MCF 10A (cell line): ENCODE measurements around the gene CRYAB. TPM values are rescaled to one million over a fixed set of nuclear protein-coding genes. Genes with fewer than 3 reads are reported as not detected.

ENCODE experiments used
- BruUV-seq: library from RNA; stranded (reverse); fragments of 400-500 nt; replicated peaks from 2 replicates; lab custom pipeline; 2021; lab: Mats Ljungman, UMichigan
- CTCF ChIA-PET: fragments of 300-600 bp; sonication (Branson Sonifier 250); formaldehyde crosslinking; extraction: SDS; loops from one replicate; lab custom pipeline; 2021; ENCODE audit warnings: antibody characterized with exemption, inconsistent platforms; lab: Yijun Ruan, JAX
- POLR2A ChIA-PET: fragments of 300-600, 350-650 bp; sonication (Branson Sonifier 250); formaldehyde crosslinking; extraction: SDS; loops from one replicate; lab custom pipeline; 2020; ENCODE audit warnings: antibody characterized with exemption, inconsistent platforms; lab: Yijun Ruan, JAX
- DNase-seq: peaks from one replicate; pipeline ENCODE4 v3.0.0-alpha.2; 2018; ENCODE audit not compliant: unreplicated experiment
- H3K27ac Mint-ChIP-seq: one replicate; pipeline ENCODE4 v1.8.0; 2022; ENCODE audit warnings: mild to moderate bottlenecking, low read depth, mixed read lengths; ENCODE audit not compliant: unreplicated experiment
- H3K27me3 Mint-ChIP-seq: one replicate; pipeline ENCODE4 v1.8.0; 2022; ENCODE audit warnings: mixed read lengths; ENCODE audit not compliant: insufficient read depth, unreplicated experiment
- H3K36me3 Mint-ChIP-seq: one replicate; pipeline ENCODE4 v1.8.0; 2022; ENCODE audit warnings: mild to moderate bottlenecking, moderate library complexity, mixed read lengths; ENCODE audit not compliant: insufficient read depth, unreplicated experiment
- H3K4me1 Mint-ChIP-seq: one replicate; pipeline ENCODE4 v1.8.0; 2022; ENCODE audit warnings: mixed read lengths; ENCODE audit not compliant: insufficient read depth, unreplicated experiment
- H3K4me3 Mint-ChIP-seq: one replicate; pipeline ENCODE4 v1.8.0; 2022; ENCODE audit warnings: mild to moderate bottlenecking, moderate library complexity, mixed read lengths; ENCODE audit not compliant: unreplicated experiment
- H3K9me3 Mint-ChIP-seq: one replicate; pipeline ENCODE4 v1.8.0; 2022; ENCODE audit warnings: mixed read lengths; ENCODE audit not compliant: unreplicated experiment
- CTCF ChIP-seq: fragments of 200-600 bp; IDR thresholded peaks from one replicate; pipeline ENCODE4 v1.8.0; 2022; ENCODE audit warnings: antibody characterized with exemption, mild to moderate bottlenecking; ENCODE audit not compliant: unreplicated experiment
- intact Hi-C: fragments of 100-400 bp; cut with micrococcal nuclease; formaldehyde crosslinking; loops from 2 replicates; pipeline ENCODE4 v1.14.1; 2022
- total RNA-seq: library from RNA; stranded (reverse); gene quantifications from 2 replicates; pipeline ENCODE4 v1.2.3, GENCODE V29; 2022

CRYAB gene
- total RNA-seq, 1 experiment from 2014 or later, result 2.5 TPM

GRCh38 chr11:111870522-111870885 lies 41.1 kb downstream of the CRYAB start:
- no peak for TF ChIP-seq CTCF
- Mint-ChIP-seq H3K4me1 (peaks cover 12% of the 10 kb centered on the region), H3K27me3 (no peaks in the 10 kb centered on the region), H3K27ac (peak overlapping the region; percentile 57), H3K4me3 (peak overlapping the region; percentile 96), H3K9me3 (no peaks in the 10 kb centered on the region), H3K36me3 (peaks cover 37% of the 10 kb centered on the region)
- no peak for DNase-seq
- POLR2A ChIA-PET, result interaction anchor here (0.7 to 3.5 kb wide), 27 partner anchors 9 to 567 kb away, joined by 3 to 29 read pairs (median 6); partner anchors contain the start of genes CFAP68, DLAT, NKAPD1 and PIH1D2
- BruUV-seq, result TSS peak; percentile 16
- CTCF ChIA-PET, result interaction anchor here (0.6 to 5.5 kb wide), 14 partner anchors 10 to 667 kb away, joined by 3 to 35 read pairs (median 4); no protein-coding TSS in a partner anchor
- intact Hi-C loops, result loop anchor here (10.0 kb wide), 1 partner anchor 294 kb away; the partner anchor contains the start of genes IL18 and TEX12

GRCh38 chr11:111870113-111870512 lies 41.5 kb downstream of the CRYAB start:
- TF ChIP-seq CTCF, result no peak
- Mint-ChIP-seq H3K36me3 (peaks cover 41% of the 10 kb centered on the region), H3K27ac (peak overlapping the region; percentile 57), H3K4me3 (peak overlapping the region; percentile 96), H3K9me3 (no peaks in the 10 kb centered on the region), H3K4me1 (peaks cover 12% of the 10 kb centered on the region), H3K27me3 (no peaks in the 10 kb centered on the region)
- no TSS peak for BruUV-seq
- POLR2A ChIA-PET, result interaction anchor here (0.7 to 3.5 kb wide), 22 partner anchors 10 to 268 kb away, joined by 3 to 29 read pairs (median 6); partner anchors contain the start of genes CFAP68, DLAT, PPP2R1B and SIK2
- intact Hi-C loops, result loop anchor here (10.0 kb wide), 1 partner anchor 295 kb away; the partner anchor contains the start of genes IL18 and TEX12
- CTCF ChIA-PET, result interaction anchor here (0.6 to 5.5 kb wide), 14 partner anchors 10 to 667 kb away, joined by 3 to 35 read pairs (median 4); no protein-coding TSS in a partner anchor
- DNase-seq, result no peak

GRCh38 chr11:111860257-111860656 lies 51.3 kb downstream of the CRYAB start:
- no peak for DNase-seq
- Mint-ChIP-seq H3K9me3 (no peaks in the 10 kb centered on the region), H3K4me1 (no peaks in the 10 kb centered on the region), H3K4me3 (no peak overlapping the region), H3K36me3 (peaks cover 57% of the 10 kb centered on the region), H3K27ac (no peak overlapping the region), H3K27me3 (no peaks in the 10 kb centered on the region)
- TF ChIP-seq CTCF, result no peak
- POLR2A ChIA-PET, result interaction anchor here (6.1 kb wide), 1 partner anchor 10 kb away, joined by 29 read pairs; the partner anchor contains the start of gene ALG9
- CTCF ChIA-PET, result interaction anchor here (0.7 to 1.0 kb wide), 2 partner anchors 19 to 410 kb away, joined by 3 to 5 read pairs; no protein-coding TSS in a partner anchor
- intact Hi-C loops, result no loop called here
- no TSS peak for BruUV-seq

Other genes starting within 250 kb of the CRYAB start
- 27.3 and 35.7 TPM in 2 replicates for gene PPP2R1B, start 145.4 kb downstream of the CRYAB start, total RNA-seq
- gene ALG9, start 40.2 kb downstream of the CRYAB start, total RNA-seq, result 28.8 and 31.2 TPM in 2 replicates
- 0.79 and 1.0 TPM in 2 replicates for gene FDXACB1, start 32.6 kb downstream of the CRYAB start, total RNA-seq
- gene CFAP68, start 32.2 kb downstream of the CRYAB start, total RNA-seq, result 33.6 and 38.3 TPM in 2 replicates
- gene HSPB2, start 964 bp upstream of the CRYAB start, total RNA-seq, result 0.23 TPM in 1 of 2 replicates, not detected in the other
- gene C11orf52, start 7.1 kb upstream of the CRYAB start, total RNA-seq, result 1.3 and 2.0 TPM in 2 replicates
- gene DIXDC1, start 25.6 kb upstream of the CRYAB start, total RNA-seq, result 21.0 and 47.3 TPM in 2 replicates
- gene DLAT, start 113.6 kb upstream of the CRYAB start, total RNA-seq, result 43.3 and 46.7 TPM in 2 replicates
- gene PIH1D2, start 162.2 kb upstream of the CRYAB start, total RNA-seq, result 2.0 and 2.1 TPM in 2 replicates
- gene NKAPD1, start 162.5 kb upstream of the CRYAB start, total RNA-seq, result 25.1 and 27.5 TPM in 2 replicates
- gene TIMM8B, start 175.0 kb upstream of the CRYAB start, total RNA-seq, result 58.1 and 70.8 TPM in 2 replicates
- 119 and 124 TPM in 2 replicates for gene SDHD, start 175.1 kb upstream of the CRYAB start, total RNA-seq